MM.1S (cell line): ENCODE data around the gene CACNA2D1.

Experiments used
- DNase-seq: peaks from one replicate; pipeline ENCODE4 v3.0.0-alpha.2; 2015
- H2AFZ ChIP-seq: fragments of 300-600 bp; sonication (generic); 2 replicates; pipeline ENCODE4 v1.6.0; 2016; ENCODE audit warnings: antibody characterized with exemption, low read length
- H3F3A ChIP-seq: fragments of 300-600 bp; sonication (generic); 2 replicates; pipeline ENCODE4 v1.6.1; 2016; ENCODE audit warnings: mild to moderate bottlenecking, antibody characterized with exemption, low read length, moderate library complexity, mixed read lengths; ENCODE audit not compliant: insufficient read depth
- H3K27ac ChIP-seq: fragments of 300-600 bp; sonication (generic); 2 replicates; pipeline ENCODE4 v1.5.1; 2016; ENCODE audit warnings: mild to moderate bottlenecking, low read length
- H3K27me3 ChIP-seq: fragments of 300-600 bp; sonication (generic); replicated peaks from 2 replicates; pipeline ENCODE4 v1.6.0; 2016; ENCODE audit warnings: low read length; ENCODE audit not compliant: insufficient read depth
- H3K36me3 ChIP-seq: fragments of 300-600 bp; sonication (generic); replicated peaks from 2 replicates; pipeline ENCODE4 v1.6.1; 2016; ENCODE audit warnings: mild to moderate bottlenecking, low read length, mixed read lengths; ENCODE audit not compliant: insufficient read depth
- H3K4me1 ChIP-seq: fragments of 300-600 bp; sonication (generic); 2 replicates; pipeline ENCODE4 v1.6.1; 2016; ENCODE audit warnings: low read length, mixed read lengths
- H3K4me2 ChIP-seq: fragments of 300-600 bp; sonication (generic); 2 replicates; pipeline ENCODE4 v1.6.0; 2016; ENCODE audit warnings: low read depth, low read length
- H3K4me3 ChIP-seq: fragments of 300-600 bp; sonication (generic); 2 replicates; pipeline ENCODE4 v1.5.1; 2016; ENCODE audit warnings: low read length, mixed read lengths
- H3K79me2 ChIP-seq: fragments of 300-600 bp; sonication (generic); 2 replicates; pipeline ENCODE4 v1.6.1; 2016; ENCODE audit warnings: mixed run types, low read length, mixed read lengths
- H3K9ac ChIP-seq: fragments of 300-600 bp; sonication (generic); 2 replicates; pipeline ENCODE4 v1.6.1; 2016; ENCODE audit warnings: low read length, mixed read lengths
- H3K9me2 ChIP-seq: fragments of 300-600 bp; sonication (generic); replicated peaks from 2 replicates; pipeline ENCODE4 v1.6.1; 2016; ENCODE audit warnings: mild to moderate bottlenecking, low read length, mixed read lengths; ENCODE audit not compliant: insufficient read depth
- H3K9me3 ChIP-seq: fragments of 300-600 bp; sonication (generic); replicated peaks from 2 replicates; pipeline ENCODE4 v1.6.1; 2016; ENCODE audit warnings: mild to moderate bottlenecking, low read length, mixed read lengths; ENCODE audit not compliant: insufficient read depth
- H4K20me1 ChIP-seq: fragments of 300-600 bp; sonication (generic); 2 replicates; pipeline ENCODE4 v1.6.1; 2016; ENCODE audit warnings: mild to moderate bottlenecking, low read length, moderate library complexity, mixed read lengths; ENCODE audit not compliant: insufficient read depth
- EZH2 ChIP-seq: fragments of 300-600 bp; sonication (generic); optimal IDR thresholded peaks from 2 replicates; pipeline ENCODE3; 2017; ENCODE audit warnings: low read depth, mild to moderate bottlenecking, antibody characterized with exemption, low read length, mixed read lengths
- EZH2phosphoT487 ChIP-seq: fragments of 300-600 bp; sonication (generic); IDR thresholded peaks from 2 replicates; pipeline ENCODE4 v1.6.1; 2018; ENCODE audit warnings: antibody characterized with exemption, low read length
- TF ChIP-seq, protein P1 (sequence below): fragments of 300-600 bp; sonication (generic); IDR thresholded peaks from 2 replicates; pipeline ENCODE4 v1.5.1; 2016; ENCODE audit warnings: antibody characterized with exemption, low read length, mixed read lengths

The CACNA2D1 gene

GRCh38 chr7:82455295-82455694 is 11.7 kb upstream of the CACNA2D1 start:
- Histone ChIP-seq H3K9me3 (no peaks in the 10 kb centered on the region), H2AFZ (no peak overlapping the region), H3K9me2 (no peaks in the 10 kb centered on the region), H3K27me3 (no peaks in the 10 kb centered on the region), H4K20me1 (no peaks in the 10 kb centered on the region), H3K4me1 (no peaks in the 10 kb centered on the region), H3K79me2 (no peaks in the 10 kb centered on the region), H3K9ac (no peak overlapping the region), H3K27ac (no peak overlapping the region), H3K36me3 (no peaks in the 10 kb centered on the region), H3K4me3 (no peak overlapping the region), H3K4me2 (no peak overlapping the region), H3F3A (no peaks in the 10 kb centered on the region)
- no peak for DNase-seq
- TF ChIP-seq, protein P1, sequence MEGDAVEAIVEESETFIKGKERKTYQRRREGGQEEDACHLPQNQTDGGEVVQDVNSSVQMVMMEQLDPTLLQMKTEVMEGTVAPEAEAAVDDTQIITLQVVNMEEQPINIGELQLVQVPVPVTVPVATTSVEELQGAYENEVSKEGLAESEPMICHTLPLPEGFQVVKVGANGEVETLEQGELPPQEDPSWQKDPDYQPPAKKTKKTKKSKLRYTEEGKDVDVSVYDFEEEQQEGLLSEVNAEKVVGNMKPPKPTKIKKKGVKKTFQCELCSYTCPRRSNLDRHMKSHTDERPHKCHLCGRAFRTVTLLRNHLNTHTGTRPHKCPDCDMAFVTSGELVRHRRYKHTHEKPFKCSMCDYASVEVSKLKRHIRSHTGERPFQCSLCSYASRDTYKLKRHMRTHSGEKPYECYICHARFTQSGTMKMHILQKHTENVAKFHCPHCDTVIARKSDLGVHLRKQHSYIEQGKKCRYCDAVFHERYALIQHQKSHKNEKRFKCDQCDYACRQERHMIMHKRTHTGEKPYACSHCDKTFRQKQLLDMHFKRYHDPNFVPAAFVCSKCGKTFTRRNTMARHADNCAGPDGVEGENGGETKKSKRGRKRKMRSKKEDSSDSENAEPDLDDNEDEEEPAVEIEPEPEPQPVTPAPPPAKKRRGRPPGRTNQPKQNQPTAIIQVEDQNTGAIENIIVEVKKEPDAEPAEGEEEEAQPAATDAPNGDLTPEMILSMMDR: no peak
- no peak for TF ChIP-seq EZH2
- TF ChIP-seq EZH2phosphoT487: no peak

DNA sequence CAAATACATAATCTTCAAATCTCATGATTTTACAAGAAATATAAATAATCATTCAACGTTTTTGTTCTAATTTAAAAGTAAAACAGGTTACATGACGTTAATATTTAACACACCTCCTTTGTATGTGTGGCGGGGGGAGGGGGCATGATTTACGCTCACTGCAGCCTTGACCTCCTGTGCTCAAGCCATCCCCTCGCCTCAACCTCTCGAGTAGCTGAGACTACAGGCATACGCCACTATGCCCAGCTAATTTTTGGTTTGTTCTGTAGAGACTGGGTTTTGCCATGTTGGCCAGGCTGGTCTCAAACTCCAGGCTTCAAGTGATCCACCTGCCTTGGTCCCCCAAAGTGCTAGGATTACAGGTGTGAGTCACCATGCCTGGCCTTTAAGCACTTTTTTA is 7.2 kb upstream of the CACNA2D1 start:
- no peak for DNase-seq
- no peaks in the 10 kb centered on the region for H4K20me1 ChIP-seq
- H3K27me3 ChIP-seq: no peaks in the 10 kb centered on the region
- H3K9me3 ChIP-seq: no peaks in the 10 kb centered on the region
- H3K27ac ChIP-seq: no peak overlapping the region
- no peaks in the 10 kb centered on the region for H3K4me1 ChIP-seq
- H3K9me2 ChIP-seq: no peaks in the 10 kb centered on the region
- no peak overlapping the region for H3K4me3 ChIP-seq
- H3F3A ChIP-seq: no peaks in the 10 kb centered on the region
- H3K79me2 ChIP-seq: no peaks in the 10 kb centered on the region
- no peaks in the 10 kb centered on the region for H3K36me3 ChIP-seq
- H3K4me2 ChIP-seq: no peak overlapping the region
- no peak overlapping the region for H2AFZ ChIP-seq
- no peak overlapping the region for H3K9ac ChIP-seq
- TF ChIP-seq EZH2: no peak

DNA sequence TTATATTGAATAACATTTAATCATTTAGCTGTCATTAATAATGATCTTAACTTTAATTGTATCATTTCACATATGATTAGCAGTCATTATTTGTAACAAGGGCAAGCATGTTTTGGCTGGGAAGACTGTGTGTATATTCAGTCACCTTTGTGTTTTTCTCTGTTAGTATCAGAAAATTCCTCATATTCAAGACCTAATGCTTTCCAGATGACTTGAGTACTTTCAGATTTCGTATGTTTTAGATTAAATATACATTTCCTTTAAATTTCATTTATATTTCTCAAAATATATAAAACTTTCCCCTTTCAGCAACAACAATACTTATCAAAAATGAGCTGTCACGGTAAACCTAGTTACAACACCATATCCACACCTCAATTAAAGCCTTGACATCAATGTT is 6.3 kb upstream of the CACNA2D1 start:
- H3K9me3 ChIP-seq: no peaks in the 10 kb centered on the region
- no peak overlapping the region for H3K9ac ChIP-seq
- DNase-seq: no peak
- no peak overlapping the region for H3K27ac ChIP-seq
- H3K4me1 ChIP-seq: no peaks in the 10 kb centered on the region
- H3K4me3 ChIP-seq: no peak overlapping the region
- no peaks in the 10 kb centered on the region for H3K27me3 ChIP-seq
- no peaks in the 10 kb centered on the region for H3K36me3 ChIP-seq
- H2AFZ ChIP-seq: no peak overlapping the region
- no peaks in the 10 kb centered on the region for H3K9me2 ChIP-seq
- H3K4me2 ChIP-seq: no peak overlapping the region
- H3K79me2 ChIP-seq: no peaks in the 10 kb centered on the region
- no peaks in the 10 kb centered on the region for H4K20me1 ChIP-seq
- no peaks in the 10 kb centered on the region for H3F3A ChIP-seq
- TF ChIP-seq, protein P1: no peak
- TF ChIP-seq EZH2phosphoT487 (no peak), EZH2 (no peak)

DNA sequence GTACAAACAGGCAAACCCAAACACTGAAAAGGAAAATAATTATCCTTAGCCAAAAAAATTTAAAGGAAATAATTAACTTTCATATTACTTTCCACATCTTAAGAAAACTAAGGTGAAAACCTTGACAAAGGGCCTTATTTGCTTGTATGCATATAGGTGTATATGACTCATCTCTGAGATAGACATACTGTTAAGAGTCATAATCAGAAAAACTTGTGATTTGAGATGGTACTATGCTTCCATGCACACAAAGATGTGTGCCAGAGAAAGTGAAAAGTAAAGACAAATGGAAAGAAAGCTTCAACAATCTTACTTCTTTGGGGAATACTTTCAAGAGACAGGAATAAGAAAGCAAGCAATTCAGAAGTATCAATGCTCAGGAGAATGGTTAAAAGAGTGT is 3.3 kb upstream of the CACNA2D1 start:
- Histone ChIP-seq H3K4me1 (0 out of 2 replicates have a peak, but pooled peaks cover 6% of the 10 kb centered on the region), H3K9me2 (no peaks in the 10 kb centered on the region), H2AFZ (no peak overlapping the region), H3K9ac (no peak overlapping the region), H3K27me3 (peaks cover 8% of the 10 kb centered on the region; the same call in 1 of the 2 replicates), H3K4me3 (no peak overlapping the region), H3K36me3 (no peaks in the 10 kb centered on the region), H3K9me3 (no peaks in the 10 kb centered on the region), H3F3A (no peaks in the 10 kb centered on the region; the same call in 1 of the 2 replicates), H3K27ac (no peak overlapping the region), H4K20me1 (no peaks in the 10 kb centered on the region), H3K4me2 (no peak overlapping the region), H3K79me2 (no peaks in the 10 kb centered on the region)
- DNase-seq: no peak
- TF ChIP-seq EZH2phosphoT487 (no peak), EZH2 (no peak)
- TF ChIP-seq, protein P1: no peak
